ENCODE data around the gene CPT1B. TPM values are rescaled to one million over a fixed set of nuclear protein-coding genes. Genes with fewer than 3 reads are reported as not detected.
A peak's percentile ranks its signal among the peaks of the same experiment; 100 is the strongest.

The CPT1B gene
- total RNA-seq, 1 donor from 2014 or later, result 81.2 TPM

DNA sequence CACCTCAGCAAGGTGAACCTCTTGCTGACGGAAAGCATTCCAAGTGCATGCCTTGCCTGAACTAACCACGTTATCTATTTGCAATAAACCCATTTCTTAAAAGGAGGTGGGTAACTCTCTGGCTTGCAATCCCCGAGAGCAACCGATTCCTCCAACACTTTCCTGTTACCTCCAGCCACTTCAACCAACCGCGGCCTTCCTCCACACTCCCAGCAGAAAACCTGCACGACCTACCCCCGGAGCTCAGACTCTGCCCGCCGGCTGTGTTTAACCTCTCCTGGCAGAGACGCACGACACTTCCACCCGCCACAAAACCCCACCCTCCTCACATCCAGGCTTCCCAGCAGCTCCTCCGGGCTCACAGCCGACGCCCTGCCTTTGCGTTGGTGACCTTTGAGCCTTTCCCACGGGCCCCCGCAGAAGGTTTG, 53.5 kb downstream of the CPT1B start:
- TF ChIP-seq CTCF (conservative IDR thresholded peaks at IDR 0.05), result no peak
- Mint-ChIP-seq H3K27me3 (ENCODE audit: low read depth) (peaks cover 36% of the 10 kb centered on the region), H3K27ac (ENCODE audit: unreplicated experiment) (no peak overlapping the region), H3K36me3 (ENCODE audit: low read depth) (peaks cover 6% of the 10 kb centered on the region), H3K4me1 (peaks cover 17% of the 10 kb centered on the region), H3K9me3 (no peaks in the 10 kb centered on the region), H3K4me3 (peak overlapping the region; percentile 95)
- DNase-seq (ENCODE audit: low read depth, low spot score), result no peak

DNA sequence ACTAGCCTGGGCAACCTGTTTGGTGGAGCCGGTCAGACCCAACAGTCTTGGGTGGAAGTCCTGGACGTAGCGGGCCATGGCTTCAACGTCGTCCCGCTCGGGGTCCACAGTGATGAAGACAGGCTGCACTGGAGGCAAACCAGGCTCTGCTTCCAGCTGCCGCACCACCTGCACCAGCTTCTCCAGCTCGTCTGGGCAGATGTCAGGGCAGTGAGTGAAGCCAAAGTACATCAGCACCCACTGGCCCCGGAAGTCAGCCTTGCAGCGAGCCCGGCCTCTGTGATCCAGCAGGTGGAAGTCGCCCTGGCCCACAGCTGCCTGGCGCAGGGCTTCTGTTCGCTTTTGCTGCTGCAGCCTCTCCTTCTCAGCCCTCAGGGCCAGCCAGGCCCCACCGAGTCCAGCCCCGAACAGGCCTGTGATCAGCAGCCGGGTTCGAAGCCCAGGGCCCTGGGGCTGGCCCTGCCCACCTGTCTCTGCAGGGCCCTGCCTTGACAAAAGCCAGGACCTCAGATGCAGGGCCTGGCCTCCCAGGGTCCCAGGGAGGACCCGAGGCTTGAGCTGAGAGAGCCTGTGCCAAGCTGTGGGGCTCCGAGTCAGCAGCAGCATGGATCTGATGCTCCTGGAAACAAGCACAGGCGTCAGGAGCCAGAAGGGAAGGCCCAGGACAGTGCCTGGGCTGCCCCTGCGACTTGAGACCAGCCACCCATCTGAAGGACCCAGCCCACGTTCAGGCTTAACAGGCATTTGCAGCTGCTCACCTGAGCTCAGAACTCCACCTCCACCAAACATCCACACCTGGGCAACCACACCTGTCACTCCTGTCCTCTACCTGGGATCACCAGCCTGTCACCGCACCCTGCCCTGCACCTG, 54.2 kb downstream of the CPT1B start:
- Mint-ChIP-seq H3K36me3 (ENCODE audit: low read depth) (peaks cover 6% of the 10 kb centered on the region), H3K4me1 (peaks cover 17% of the 10 kb centered on the region), H3K27ac (ENCODE audit: unreplicated experiment) (no peak overlapping the region), H3K27me3 (ENCODE audit: low read depth) (peaks cover 30% of the 10 kb centered on the region), H3K9me3 (no peaks in the 10 kb centered on the region), H3K4me3 (peak overlapping the region; percentile 95)
- no peak for TF ChIP-seq CTCF (conservative IDR thresholded peaks at IDR 0.05)
- DNase-seq (ENCODE audit: low read depth, low spot score), result no peak

DNA sequence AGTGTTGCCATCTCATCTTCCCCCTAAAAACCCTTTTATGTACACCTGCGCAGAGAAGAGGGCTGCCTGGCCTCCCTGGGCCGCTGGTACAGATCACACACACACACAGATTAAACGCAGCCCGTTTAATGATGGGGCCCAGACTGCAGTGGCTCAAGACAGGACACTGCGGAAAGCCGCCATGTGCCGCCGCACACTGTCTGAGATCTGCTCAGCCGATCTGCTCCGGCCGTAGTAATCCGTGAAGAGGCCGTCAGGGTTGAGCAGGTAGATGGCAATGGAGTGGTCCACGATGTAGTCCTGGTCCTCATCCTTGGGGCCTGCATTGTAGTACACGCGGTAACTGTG, 54.8 kb downstream of the CPT1B start:
- Mint-ChIP-seq H3K4me1 (peaks cover 17% of the 10 kb centered on the region), H3K4me3 (peak overlapping the region; percentile 72), H3K27me3 (ENCODE audit: low read depth) (peaks cover 24% of the 10 kb centered on the region), H3K27ac (ENCODE audit: unreplicated experiment) (no peak overlapping the region), H3K9me3 (no peaks in the 10 kb centered on the region), H3K36me3 (ENCODE audit: low read depth) (peaks cover 6% of the 10 kb centered on the region)
- no peak for TF ChIP-seq CTCF (conservative IDR thresholded peaks at IDR 0.05)
- DNase-seq (ENCODE audit: low read depth, low spot score), result no peak

GRCh38 chr22:50522806-50523438, 55.3 kb downstream of the CPT1B start:
- no peak for TF ChIP-seq CTCF (conservative IDR thresholded peaks at IDR 0.05)
- Mint-ChIP-seq H3K4me1 (peaks cover 17% of the 10 kb centered on the region), H3K9me3 (no peaks in the 10 kb centered on the region), H3K27me3 (ENCODE audit: low read depth) (peaks cover 19% of the 10 kb centered on the region), H3K27ac (ENCODE audit: unreplicated experiment) (no peak overlapping the region), H3K4me3 (peak overlapping the region; percentile 72), H3K36me3 (ENCODE audit: low read depth) (peaks cover 4% of the 10 kb centered on the region)
- DNase-seq (ENCODE audit: low read depth, low spot score), result no peak

GRCh38 chr22:50522208-50522805, 55.9 kb downstream of the CPT1B start:
- H3K27ac Mint-ChIP-seq (ENCODE audit: unreplicated experiment), result no peak overlapping the region
- H3K9me3 Mint-ChIP-seq, result no peaks in the 10 kb centered on the region
- H3K4me3 Mint-ChIP-seq, result no peak overlapping the region
- DNase-seq (ENCODE audit: low read depth, low spot score), result no peak
- TF ChIP-seq CTCF (conservative IDR thresholded peaks at IDR 0.05), result no peak
- peaks cover 4% of the 10 kb centered on the region for H3K36me3 Mint-ChIP-seq (ENCODE audit: low read depth)
- H3K27me3 Mint-ChIP-seq (ENCODE audit: low read depth), result peaks cover 12% of the 10 kb centered on the region
- peaks cover 12% of the 10 kb centered on the region for H3K4me1 Mint-ChIP-seq
